ENCODE data around the gene SORCS2.

The SORCS2 gene

DNA sequence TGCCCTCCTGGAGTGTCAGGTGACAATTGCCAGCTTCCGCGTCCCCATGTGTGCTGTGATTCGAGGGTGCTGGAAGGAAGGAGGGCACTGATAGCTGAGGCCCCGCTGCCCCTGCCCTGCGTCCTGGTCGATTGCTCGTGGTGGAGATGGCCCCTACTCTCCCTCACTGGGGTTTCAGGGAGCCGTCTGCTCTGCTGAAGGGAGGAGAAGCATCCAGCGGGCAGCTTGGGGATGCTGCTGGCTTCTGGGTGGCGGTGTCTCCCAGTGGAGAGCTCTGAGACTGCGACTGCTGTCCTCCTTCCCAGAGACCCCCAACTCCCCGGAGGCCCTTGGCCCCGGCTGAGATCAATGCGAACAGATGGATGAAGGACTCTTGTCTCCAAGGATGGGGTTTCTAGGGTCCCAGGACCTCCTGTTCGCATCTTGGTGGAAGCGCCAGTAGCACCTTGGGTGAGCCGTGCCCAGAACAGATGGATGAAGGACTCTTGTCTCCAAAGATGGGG, 143.8 kb downstream of the SORCS2 start:
- no peak for TF ChIP-seq CTCF (IDR thresholded peaks at IDR 0.05; ENCODE audit: extremely low read depth, insufficient read depth, missing control alignments)
- in situ Hi-C loops (cut with MboI; ENCODE audit: low pct_unique_long_range_greater_than_20kb, low sequenced_read_pairs, unreplicated experiment): loop anchor here (10.0 kb wide), 1 partner anchor 141 kb away; the partner anchor contains the start of gene SORCS2
- DNase-seq (ENCODE audit: low spot score): no peak

- in situ Hi-C loops (cut with MboI; ENCODE audit: low pct_unique_long_range_greater_than_20kb, low sequenced_read_pairs, unreplicated experiment): loop anchor here (10.0 kb wide), 1 partner anchor 142 kb away; the partner anchor contains the start of gene SORCS2
- TF ChIP-seq CTCF (IDR thresholded peaks at IDR 0.05; ENCODE audit: extremely low read depth, insufficient read depth, missing control alignments): no peak
- DNase-seq (ENCODE audit: low spot score): no peak
Measured at GRCh38 chr4:7336732-7337131, 144.4 kb downstream of the SORCS2 start.

- in situ Hi-C loops (cut with MboI; ENCODE audit: low pct_unique_long_range_greater_than_20kb, low sequenced_read_pairs, unreplicated experiment): loop anchor here (10.0 kb wide), 1 partner anchor 143 kb away; the partner anchor contains the start of gene SORCS2
- no peak for DNase-seq (ENCODE audit: low spot score)
- TF ChIP-seq CTCF (IDR thresholded peaks at IDR 0.05; ENCODE audit: extremely low read depth, insufficient read depth, missing control alignments): no peak
Measured at GRCh38 chr4:7337196-7338058, 145.1 kb downstream of the SORCS2 start.

DNA sequence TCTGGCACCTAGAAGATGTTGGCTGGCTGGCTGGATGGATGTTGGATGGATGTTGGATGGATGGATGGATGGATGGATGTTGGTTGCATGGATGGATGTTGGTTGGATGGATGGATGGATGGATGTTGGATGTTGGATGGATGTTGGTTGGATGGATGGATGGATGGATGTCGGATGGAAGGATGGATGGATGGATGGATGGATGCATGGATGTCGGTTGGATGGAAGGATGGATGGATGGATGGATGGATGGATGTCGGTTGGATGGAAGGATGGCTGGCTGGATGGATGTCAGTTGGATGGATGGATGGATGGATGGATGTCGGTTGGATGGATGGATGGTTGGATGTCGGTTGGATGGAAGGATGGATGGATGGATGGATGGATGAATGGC, 145.7 kb downstream of the SORCS2 start:
- DNase-seq (ENCODE audit: low spot score): no peak
- no peak for TF ChIP-seq CTCF (IDR thresholded peaks at IDR 0.05; ENCODE audit: extremely low read depth, insufficient read depth, missing control alignments)
- in situ Hi-C loops (cut with MboI; ENCODE audit: low pct_unique_long_range_greater_than_20kb, low sequenced_read_pairs, unreplicated experiment): loop anchor here (10.0 kb wide), 1 partner anchor 143 kb away; the partner anchor contains the start of gene SORCS2

DNA sequence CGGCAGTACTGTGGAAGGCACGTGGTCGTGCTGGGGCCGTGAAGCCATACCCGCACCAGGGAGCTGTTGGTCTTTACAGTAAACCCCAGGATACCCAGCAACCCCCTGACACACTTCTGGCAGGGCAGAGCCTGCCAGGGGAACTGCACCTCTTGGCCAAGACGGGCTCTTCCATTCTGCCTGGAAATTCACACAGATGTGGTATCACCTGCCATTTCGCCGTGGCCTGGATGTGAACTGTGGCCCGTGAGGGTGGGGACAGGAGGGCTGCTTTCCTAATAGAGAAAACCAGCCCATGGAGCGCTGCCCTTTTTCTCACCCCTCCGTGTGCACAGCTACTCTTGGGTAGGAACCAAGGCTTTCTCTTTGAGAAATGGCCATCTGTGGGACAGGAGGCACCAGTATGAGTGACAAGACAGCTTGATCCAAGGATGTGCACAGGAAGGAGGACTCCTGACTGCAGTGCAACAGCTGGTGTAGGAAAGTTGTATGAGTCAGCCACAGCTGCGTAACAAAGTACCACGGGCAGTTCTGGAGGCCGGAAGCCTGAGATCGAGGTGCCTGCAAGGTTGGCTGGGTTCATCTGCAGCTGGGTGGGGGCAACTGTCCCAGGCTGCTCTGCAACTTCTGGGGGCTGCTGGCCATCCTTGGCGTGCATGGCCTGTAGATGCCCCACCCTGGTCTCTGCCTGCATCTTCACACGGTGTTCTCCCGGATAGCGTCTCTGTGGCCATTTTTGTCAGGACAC, 146.7 kb downstream of the SORCS2 start:
- in situ Hi-C loops (cut with MboI; ENCODE audit: low pct_unique_long_range_greater_than_20kb, low sequenced_read_pairs, unreplicated experiment): loop anchor here (10.0 kb wide), 1 partner anchor 144 kb away; the partner anchor contains the start of gene SORCS2
- no peak for DNase-seq (ENCODE audit: low spot score)
- TF ChIP-seq CTCF (IDR thresholded peaks at IDR 0.05; ENCODE audit: extremely low read depth, insufficient read depth, missing control alignments): no peak
